NCI-H446 treated with DMSO at 0.1 percent for 48 hours (cell line): ENCODE data around the gene LAX1.
"Not testable (repeated sequence)": the region's sequence is repeated elsewhere in the genome, so short reads cannot be mapped to it uniquely, and the experiment has no call there.

Source experiments
- DNase-seq: peaks from one replicate; lab custom pipeline; 2025; lab: John Stamatoyannopoulos, UW

The LAX1 gene

DNA sequence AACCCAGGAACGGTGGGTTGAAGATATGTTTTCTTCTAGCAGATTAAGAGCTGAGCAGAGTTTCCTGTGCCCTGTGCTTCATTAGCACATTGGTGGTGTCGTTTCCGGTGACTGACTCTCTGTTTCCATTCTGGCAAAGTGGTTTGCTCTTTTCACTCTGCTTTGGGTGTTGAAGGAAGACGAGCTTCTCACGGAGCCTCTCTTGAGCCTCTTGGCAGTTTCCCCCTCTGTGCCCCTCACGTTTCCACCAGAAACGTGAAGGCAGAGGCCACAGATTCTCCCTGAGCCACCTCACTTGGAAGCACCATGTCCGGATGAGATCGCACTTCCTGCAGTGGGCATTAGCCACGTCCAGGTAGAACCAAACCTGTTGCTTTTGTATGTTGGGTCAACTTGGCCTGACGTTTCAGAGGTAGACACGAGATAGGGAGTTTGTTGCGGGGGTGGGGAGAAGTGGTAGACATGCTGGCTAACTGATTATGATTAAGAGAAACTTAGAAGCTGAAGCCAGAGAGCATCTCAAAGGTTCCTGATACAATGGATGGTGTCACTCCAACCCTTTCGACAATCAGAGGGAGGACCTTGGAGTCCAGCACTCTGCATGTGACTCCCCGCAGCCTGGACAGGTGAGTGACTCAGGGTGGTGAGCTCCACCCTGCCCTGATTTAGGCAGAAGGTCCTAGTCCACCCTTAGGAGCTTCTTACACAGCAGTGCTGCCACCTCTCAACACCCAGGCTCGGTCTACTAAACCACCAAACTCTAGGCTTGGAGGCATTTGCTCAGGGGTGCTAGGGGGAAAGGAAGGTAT lies at the start of gene LAX1:
Gene LAX1 (plus strand): TSS at position 155 of the 809 bp plus-strand sequence. CDS start 383 bp downstream, at position 538.
- no peak for DNase-seq

GRCh38 chr1:203717120-203717519 lies 47.9 kb upstream of the LAX1 start:
- no peak for DNase-seq

DNA sequence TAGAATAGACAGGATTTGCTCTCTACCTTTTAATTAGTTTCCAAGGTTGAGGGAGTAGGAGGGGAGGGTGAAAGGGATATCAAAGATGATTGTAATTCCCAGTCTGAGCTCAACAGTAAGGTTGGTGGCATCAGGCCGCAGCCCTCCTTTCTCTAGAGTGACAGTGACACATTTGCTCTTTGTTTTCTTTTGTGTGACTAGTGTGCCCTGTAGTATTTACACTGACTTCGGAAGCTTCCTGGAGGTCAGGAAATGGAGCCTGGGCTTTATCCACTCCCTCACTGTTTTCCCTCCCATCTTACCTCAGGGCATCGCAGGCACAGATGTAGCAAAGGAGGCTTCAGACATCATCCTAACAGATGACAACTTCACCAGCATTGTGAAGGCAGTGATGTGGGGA lies 44.7 kb upstream of the LAX1 start:
- DNase-seq: no peak

DNA sequence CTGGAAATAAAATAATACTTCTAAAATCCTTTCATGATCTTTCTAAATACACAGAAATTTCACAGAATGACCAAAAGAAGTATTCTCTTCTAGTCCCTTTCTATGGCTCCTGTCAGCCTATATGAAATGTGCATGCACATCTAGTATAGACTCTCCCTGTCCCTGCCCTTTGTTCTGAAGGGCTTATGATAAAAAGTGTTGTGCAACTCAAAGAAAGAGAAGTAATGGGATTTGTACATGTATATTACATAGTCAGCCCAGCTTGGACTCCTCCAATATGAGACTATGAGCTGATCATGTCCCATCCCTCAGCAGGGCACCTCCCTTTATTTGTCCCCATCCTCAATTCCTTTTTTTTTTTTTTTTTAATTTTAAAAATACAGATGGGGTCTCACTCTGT lies 42.1 kb upstream of the LAX1 start:
- no peak for DNase-seq

DNA sequence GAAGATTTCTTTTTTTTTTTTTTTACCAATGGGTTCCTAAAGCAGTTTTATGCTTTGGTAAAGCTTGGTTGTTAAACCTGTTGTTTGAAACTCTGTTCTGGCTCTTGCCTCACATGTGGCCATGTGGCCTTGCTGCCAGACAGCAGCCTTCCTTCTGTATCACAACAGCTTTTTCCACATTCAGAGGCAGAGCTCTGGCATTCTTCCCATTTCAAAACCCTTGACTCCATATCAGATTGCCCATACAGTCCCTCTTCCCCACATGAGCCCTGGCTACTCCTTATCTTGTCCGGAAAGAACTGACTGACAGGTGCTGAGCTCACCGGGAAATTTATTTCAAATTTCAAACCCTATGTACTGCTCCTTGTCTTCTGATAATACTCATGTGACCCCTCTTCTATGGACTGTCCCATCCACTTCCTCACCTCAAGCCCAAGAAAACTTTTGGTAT lies 38.5 kb upstream of the LAX1 start:
- no peak for DNase-seq

DNA sequence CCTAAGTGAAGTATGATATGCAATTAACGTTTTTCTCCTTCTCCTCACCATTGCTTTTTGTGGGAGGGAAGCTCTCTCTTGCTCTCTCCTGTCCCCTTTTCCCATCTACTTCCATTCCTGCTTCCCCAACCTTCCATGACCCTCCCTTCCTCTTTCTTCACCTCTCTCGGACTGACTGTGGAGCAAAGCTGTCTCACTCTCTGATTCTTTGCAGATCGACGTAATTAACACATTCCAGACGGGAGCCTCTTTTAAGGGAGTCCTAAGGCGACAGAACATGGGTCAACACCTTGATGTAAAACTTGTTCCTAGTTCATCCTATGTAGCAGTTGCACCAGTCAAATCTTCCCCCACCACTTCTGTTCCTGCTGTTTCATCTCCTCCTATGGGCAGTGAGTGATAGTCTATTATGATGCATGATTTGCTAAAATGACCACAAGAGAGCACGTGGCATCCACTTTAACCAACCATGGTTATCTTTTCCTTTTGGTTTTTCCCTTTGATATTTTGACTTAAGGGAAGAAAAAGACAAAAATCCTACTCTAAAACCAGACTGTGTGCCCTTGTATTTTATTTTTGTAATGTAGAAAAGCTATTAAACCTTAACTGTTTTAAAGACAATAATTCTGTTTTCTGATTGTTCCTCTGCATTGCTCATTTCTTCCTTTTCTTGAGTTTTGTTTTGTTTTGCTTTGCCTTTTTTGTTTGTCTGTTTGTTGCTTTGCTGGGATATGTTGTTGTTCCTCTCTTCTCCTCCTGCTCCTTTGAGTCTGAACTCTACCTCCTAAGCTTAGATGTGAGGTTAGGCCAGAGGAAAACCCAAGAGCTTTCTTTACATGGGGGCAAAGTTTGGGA lies 31.7 kb upstream of the LAX1 start:
- no peak for DNase-seq

DNA sequence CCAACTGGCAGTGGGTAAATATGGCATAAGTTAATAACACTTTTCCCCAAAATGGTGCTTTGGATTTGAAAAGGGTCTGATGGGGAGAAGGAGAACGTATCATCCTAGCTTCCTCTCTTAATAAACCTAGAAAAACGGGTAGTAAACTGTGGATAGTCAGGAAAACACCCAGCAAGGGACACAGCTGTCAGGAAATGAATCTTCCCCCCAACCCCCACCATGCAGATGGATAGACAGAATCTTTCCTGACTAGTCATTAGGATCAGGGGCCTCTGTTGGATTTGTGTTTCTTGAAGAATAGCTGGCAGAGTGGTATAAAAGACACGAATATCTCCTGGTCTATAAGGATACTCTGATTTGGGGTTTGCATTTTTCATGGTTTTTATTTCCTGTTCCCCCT lies 22.5 kb upstream of the LAX1 start:
- DNase-seq: no peak

GRCh38 chr1:203743091-203743571 lies 21.9 kb upstream of the LAX1 start:
- DNase-seq: no peak

GRCh38 chr1:203744075-203744972 lies 20.7 kb upstream of the LAX1 start:
- DNase-seq: no peak

- DNase-seq: no peak
Measured at GRCh38 chr1:203746281-203746680, 18.7 kb upstream of the LAX1 start.

GRCh38 chr1:203751051-203751450 lies 13.9 kb upstream of the LAX1 start:
- no peak for DNase-seq

DNA sequence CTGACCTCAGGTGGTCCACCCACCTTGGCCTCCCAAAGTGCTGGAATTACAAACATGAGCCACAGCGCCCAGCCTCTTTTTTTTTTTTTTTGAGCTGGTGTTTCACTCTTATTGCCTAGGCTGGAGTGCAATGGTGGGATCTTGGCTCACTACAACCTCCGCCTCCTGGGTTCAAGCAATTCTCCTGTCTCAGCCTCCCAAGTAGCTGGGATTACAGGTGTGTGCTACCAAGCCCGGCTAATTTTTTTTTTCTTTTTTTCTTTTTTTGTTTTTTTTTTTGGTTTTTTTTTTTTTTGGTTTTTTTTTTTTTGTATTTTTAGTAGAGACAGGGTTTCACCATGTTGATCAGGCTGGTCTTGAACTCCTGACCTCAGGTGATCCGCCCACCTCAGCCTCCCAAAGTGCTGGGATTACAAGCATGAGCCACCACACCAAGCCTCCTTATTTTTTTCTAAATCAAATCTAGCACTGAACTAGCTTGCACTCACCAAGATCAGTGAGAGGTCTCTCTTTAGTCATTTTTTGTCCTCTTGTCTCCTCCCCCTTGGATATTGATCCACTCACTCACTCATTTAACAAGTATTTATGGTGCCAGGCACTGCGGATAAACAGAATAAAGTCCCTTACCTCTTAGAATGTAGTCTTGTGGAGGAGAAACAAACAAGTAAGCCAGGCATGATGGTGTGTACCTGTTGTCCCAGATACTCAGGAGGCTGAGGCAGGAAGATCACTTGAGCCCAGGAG lies 13.2 kb upstream of the LAX1 start:
- DNase-seq: not testable (repeated sequence)

- DNase-seq: no peak
Measured at GRCh38 chr1:203754455-203754864, 10.5 kb upstream of the LAX1 start.

- DNase-seq: no peak
Measured at GRCh38 chr1:203756036-203756435, 8.9 kb upstream of the LAX1 start.

DNA sequence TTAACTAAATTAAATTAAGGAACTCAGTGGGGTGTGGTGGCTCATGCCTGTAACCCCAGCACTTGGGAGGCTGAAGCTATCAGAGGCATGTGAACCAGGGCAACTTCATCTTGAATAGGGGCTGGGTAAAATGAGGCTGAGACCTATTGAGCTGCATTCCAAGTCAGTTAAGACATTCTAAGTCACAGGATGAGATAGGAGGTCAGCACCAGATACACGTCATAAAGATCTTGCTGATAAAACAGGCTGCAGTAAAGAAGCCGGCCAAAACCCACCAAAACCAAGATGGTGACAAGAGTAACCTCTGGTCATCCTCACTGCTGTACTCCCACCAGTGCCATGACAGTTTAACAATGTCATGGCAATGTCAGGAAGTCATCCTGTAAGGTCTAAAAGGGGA lies 6.2 kb upstream of the LAX1 start:
- not testable (repeated sequence) for DNase-seq

GRCh38 chr1:203760506-203760905 lies 4.5 kb upstream of the LAX1 start:
- no peak for DNase-seq

- not testable (repeated sequence) for DNase-seq
Measured at GRCh38 chr1:203761958-203762357, 3.0 kb upstream of the LAX1 start.

- no peak for DNase-seq
Measured at GRCh38 chr1:203763505-203763904, 1.5 kb upstream of the LAX1 start.

DNA sequence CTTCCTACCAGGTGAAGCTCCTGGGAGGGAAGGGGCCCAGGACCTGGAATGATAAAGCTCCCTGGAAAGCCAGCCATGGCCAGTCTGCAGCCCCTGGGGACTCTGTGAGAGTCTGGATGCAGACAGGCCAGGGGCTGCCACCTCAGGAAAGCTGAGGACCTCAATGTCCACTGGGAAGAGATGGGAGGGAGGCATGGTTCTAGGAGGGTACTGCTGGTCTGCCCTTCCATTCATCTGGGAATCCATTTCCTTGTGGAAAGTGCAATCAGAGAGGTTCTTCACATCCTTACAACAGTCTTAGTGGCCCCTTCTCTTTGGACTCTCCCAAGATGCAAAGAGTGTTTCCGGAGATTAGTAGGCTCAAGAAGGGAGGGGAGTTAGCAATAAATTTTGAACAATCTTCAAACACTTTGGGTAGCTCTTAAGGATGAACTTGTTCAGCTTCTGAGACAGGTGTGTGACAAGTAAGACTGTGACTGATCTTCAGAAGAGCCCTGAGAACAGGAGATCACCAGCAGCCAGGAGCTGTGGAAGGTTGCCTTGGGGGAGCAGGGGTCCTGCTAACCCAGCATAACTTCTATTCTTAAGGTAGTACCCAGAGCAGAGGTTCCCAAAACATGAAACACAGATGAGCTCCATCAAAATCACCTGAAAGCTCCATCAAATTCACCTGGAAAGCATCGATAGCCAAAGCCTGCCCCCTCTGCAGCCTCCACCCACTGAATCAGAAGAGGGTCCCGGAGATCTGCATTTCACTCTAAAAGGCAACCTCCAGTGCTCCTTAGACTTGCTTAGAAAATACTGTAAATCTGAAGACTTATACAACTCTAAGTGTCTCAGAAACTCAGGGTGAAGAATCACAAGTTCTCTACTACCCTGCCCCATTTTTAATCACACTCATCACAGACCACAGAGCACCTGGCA lies 616 bp upstream of the LAX1 start:
- no peak for DNase-seq

DNA sequence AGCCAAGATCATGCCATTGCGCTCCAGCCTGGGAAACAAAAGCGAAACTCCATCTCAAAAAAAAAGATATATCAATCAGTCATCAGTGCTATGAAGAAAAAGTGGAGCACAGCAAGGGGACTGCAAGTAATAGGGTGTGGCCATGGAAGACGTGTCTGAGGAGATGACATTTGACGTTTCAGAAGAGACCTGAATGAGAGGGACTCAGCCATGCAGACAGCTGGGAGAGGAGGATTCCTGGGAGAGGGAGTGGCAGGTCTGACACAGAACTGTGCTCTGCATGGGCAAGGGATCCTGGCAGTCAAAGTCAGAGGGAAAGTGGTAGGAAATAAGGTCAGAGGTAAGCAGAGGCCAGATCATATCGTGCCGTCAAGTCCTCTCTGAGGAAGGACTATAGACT lies 3.3 kb downstream of the LAX1 start:
- no peak for DNase-seq
